Astrocyte (in vitro differentiated cells and primary cell): ENCODE results near the gene ALDH1L1. TPM values are rescaled to one million over a fixed set of nuclear protein-coding genes. Genes with fewer than 3 reads are reported as not detected.

Source experiments
- DNase-seq: peaks from one replicate; pipeline ENCODE4 v3.0.0-alpha.2; 2010; ENCODE audit warnings: low read depth
- FAIRE-seq: peaks from 2 replicates; lab custom pipeline; 2011; peaks lifted over from hg19 to GRCh38; lab: Jason Lieb, UNC
- H2AFZ ChIP-seq: 2 replicates; pipeline ENCODE4 v1.6.0; 2012; ENCODE audit warnings: low read depth, low read length, inconsistent platforms
- H3K27ac ChIP-seq: 2 replicates; pipeline ENCODE4 v1.5.1; 2011; ENCODE audit warnings: low read depth, low read length, inconsistent platforms
- H3K27me3 ChIP-seq: 2 replicates; pipeline ENCODE4 v1.6.0; 2011; ENCODE audit warnings: low read length, inconsistent platforms; ENCODE audit not compliant: insufficient read depth
- H3K36me3 ChIP-seq: 2 replicates; pipeline ENCODE4 v1.5.1; 2011; ENCODE audit warnings: low read length, inconsistent platforms; ENCODE audit not compliant: insufficient read depth
- H3K4me1 ChIP-seq: 2 replicates; pipeline ENCODE4 v1.5.1; 2011; ENCODE audit warnings: low read length, inconsistent platforms; ENCODE audit not compliant: insufficient read depth
- H3K4me2 ChIP-seq: 2 replicates; pipeline ENCODE4 v1.6.0; 2012; ENCODE audit warnings: low read length, inconsistent platforms
- H3K4me3 ChIP-seq: 2 replicates; pipeline ENCODE4 v1.5.1; 2011; ENCODE audit warnings: low read depth, mild to moderate bottlenecking, low read length, inconsistent platforms; ENCODE audit not compliant: insufficient read depth
- H3K79me2 ChIP-seq: 2 replicates; pipeline ENCODE4 v1.6.0; 2012; ENCODE audit warnings: mild to moderate bottlenecking, low read length, inconsistent platforms; ENCODE audit not compliant: insufficient read depth
- H3K9ac ChIP-seq: 2 replicates; pipeline ENCODE4 v1.6.0; 2012; ENCODE audit warnings: mild to moderate bottlenecking, low read length, inconsistent platforms
- H3K9me3 ChIP-seq: 2 replicates; pipeline ENCODE4 v1.5.1; 2012; ENCODE audit warnings: low read depth, mild to moderate bottlenecking, low read length, inconsistent platforms; ENCODE audit not compliant: insufficient read depth
- H4K20me1 ChIP-seq: 2 replicates; pipeline ENCODE4 v1.6.0; 2012; ENCODE audit warnings: low read length, inconsistent platforms; ENCODE audit not compliant: insufficient read depth
- H3K27ac Mint-ChIP-seq: one replicate; pipeline ENCODE4 v1.8.0; 2021; ENCODE audit warnings: mild to moderate bottlenecking, mixed read lengths; ENCODE audit not compliant: unreplicated experiment
- H3K27me3 Mint-ChIP-seq: one replicate; pipeline ENCODE4 v1.8.0; 2021; ENCODE audit warnings: low read depth, mixed read lengths; ENCODE audit not compliant: unreplicated experiment
- H3K36me3 Mint-ChIP-seq: one replicate; pipeline ENCODE4 v1.8.0; 2021; ENCODE audit warnings: low read depth, mixed read lengths; ENCODE audit not compliant: unreplicated experiment
- H3K4me1 Mint-ChIP-seq: one replicate; pipeline ENCODE4 v1.8.0; 2021; ENCODE audit warnings: low read depth, mixed read lengths; ENCODE audit not compliant: unreplicated experiment
- H3K4me3 Mint-ChIP-seq: one replicate; pipeline ENCODE4 v1.8.0; 2021; ENCODE audit warnings: mild to moderate bottlenecking, moderate library complexity, mixed read lengths; ENCODE audit not compliant: unreplicated experiment
- H3K9me3 Mint-ChIP-seq: one replicate; pipeline ENCODE4 v1.8.0; 2021; ENCODE audit warnings: mild to moderate bottlenecking, mixed read lengths; ENCODE audit not compliant: unreplicated experiment
- CTCF ChIP-seq: IDR thresholded peaks from 2 replicates; pipeline ENCODE4 v1.5.1; 2011; ENCODE audit warnings: low read depth, mild to moderate bottlenecking, inconsistent platforms, low read length, moderate library complexity; ENCODE audit not compliant: insufficient read depth
- EZH2 ChIP-seq: IDR thresholded peaks from 2 replicates; pipeline ENCODE4 v1.6.1; 2012; ENCODE audit warnings: mild to moderate bottlenecking, low read length, inconsistent platforms; ENCODE audit not compliant: insufficient read depth
- total RNA-seq: library from RNA; stranded (reverse); gene quantifications from 2 replicates; pipeline ENCODE4 v1.2.1, GENCODE V29; 2021

ALDH1L1 gene
- total RNA-seq, 1 donor from 2014 or later: not detected

GRCh38 chr3:126181398-126181725, 976 bp upstream of the ALDH1L1 start:
- Histone ChIP-seq H2AFZ (peak overlapping the region; percentile 69), H3K27ac (no peak overlapping the region), H3K4me3 (peak overlapping the region; percentile 48), H3K4me2 (peak overlapping the region; percentile 87), H3K79me2 (no peaks in the 10 kb centered on the region), H3K36me3 (no peaks in the 10 kb centered on the region), H3K9ac (no peak overlapping the region), H3K27me3 (peaks cover 23% of the 10 kb centered on the region), H3K9me3 (no peaks in the 10 kb centered on the region), H3K4me1 (peaks cover 6% of the 10 kb centered on the region), H4K20me1 (no peaks in the 10 kb centered on the region)
- no peak overlapping the region for H3K27ac Mint-ChIP-seq
- H3K36me3 Mint-ChIP-seq: no peaks in the 10 kb centered on the region
- peaks cover 4% of the 10 kb centered on the region for H3K4me1 Mint-ChIP-seq
- no peak for DNase-seq
- TF ChIP-seq EZH2 (no peak), CTCF (no peak)
- peaks cover 60% of the 10 kb centered on the region for H3K27me3 Mint-ChIP-seq
- H3K4me3 Mint-ChIP-seq: peak overlapping the region; percentile 82
- H3K9me3 Mint-ChIP-seq: peaks cover 4% of the 10 kb centered on the region
- FAIRE-seq: no peak

- H3K4me3 ChIP-seq: peak overlapping the region; percentile 48
- Mint-ChIP-seq H3K36me3 (no peaks in the 10 kb centered on the region), H3K4me3 (peak overlapping the region; percentile 83), H3K4me1 (peaks cover 4% of the 10 kb centered on the region), H3K27me3 (peaks cover 53% of the 10 kb centered on the region), H3K9me3 (peaks cover 4% of the 10 kb centered on the region), H3K27ac (no peak overlapping the region)
- no peak for FAIRE-seq
- H3K27me3 ChIP-seq: peaks cover 23% of the 10 kb centered on the region
- TF ChIP-seq EZH2 (no peak), CTCF (no peak)
- no peak overlapping the region for H3K9ac ChIP-seq
- DNase-seq: no peak
- H3K36me3 ChIP-seq: no peaks in the 10 kb centered on the region
- H3K9me3 ChIP-seq: no peaks in the 10 kb centered on the region
- no peaks in the 10 kb centered on the region for H3K79me2 ChIP-seq
- H3K4me2 ChIP-seq: peak overlapping the region; percentile 87
- peaks cover 6% of the 10 kb centered on the region for H3K4me1 ChIP-seq
- no peak overlapping the region for H3K27ac ChIP-seq
- H4K20me1 ChIP-seq: no peaks in the 10 kb centered on the region
- H2AFZ ChIP-seq: peak overlapping the region; percentile 69
Observed at GRCh38 chr3:126179825-126180476, 435 bp downstream of the ALDH1L1 start.

- Histone ChIP-seq H3K27me3 (no peaks in the 10 kb centered on the region), H3K4me2 (no peak overlapping the region), H4K20me1 (no peaks in the 10 kb centered on the region), H3K79me2 (no peaks in the 10 kb centered on the region), H3K27ac (no peak overlapping the region), H3K9ac (no peak overlapping the region), H3K9me3 (no peaks in the 10 kb centered on the region), H3K36me3 (no peaks in the 10 kb centered on the region), H2AFZ (peak overlapping the region; percentile 31), H3K4me1 (no peaks in the 10 kb centered on the region), H3K4me3 (no peak overlapping the region)
- H3K36me3 Mint-ChIP-seq: no peaks in the 10 kb centered on the region
- H3K27me3 Mint-ChIP-seq: no peaks in the 10 kb centered on the region
- H3K4me1 Mint-ChIP-seq: peaks cover 3% of the 10 kb centered on the region
- DNase-seq (no peak), FAIRE-seq (no peak)
- no peak for TF ChIP-seq CTCF
- no peak for TF ChIP-seq EZH2
- no peaks in the 10 kb centered on the region for H3K9me3 Mint-ChIP-seq
- H3K27ac Mint-ChIP-seq: no peak overlapping the region
- no peak overlapping the region for H3K4me3 Mint-ChIP-seq
Observed at GRCh38 chr3:126170073-126170777, 10.2 kb downstream of the ALDH1L1 start.
